SK-N-SH treated with all-trans-retinoic acid at 6 μM for 48 hours (cell line): ENCODE data around the gene ID4.

Experiments
- CSDC2 ChIP-seq: fragments of 250-450 bp; sonication (Bioruptor Pico); IDR thresholded peaks from 2 replicates; pipeline ENCODE4 v1.5.0; 2020; ENCODE audit warnings: mild to moderate bottlenecking, moderate library complexity
- GLIS3 ChIP-seq: fragments of 250-450 bp; sonication (Bioruptor Pico); IDR thresholded peaks from 2 replicates; pipeline ENCODE4 v1.5.0; 2020; ENCODE audit warnings: mild to moderate bottlenecking, moderate library complexity
- ISL1 ChIP-seq: fragments of 250-450 bp; sonication (Bioruptor Pico); IDR thresholded peaks from 2 replicates; pipeline ENCODE4 v2.1.2; 2022; ENCODE audit warnings: mild to moderate bottlenecking, moderate library complexity
- RARB ChIP-seq: fragments of 250-450 bp; sonication (Bioruptor Pico); IDR thresholded peaks from 2 replicates; pipeline ENCODE4 v1.8.0; 2021; ENCODE audit warnings: mild to moderate bottlenecking, moderate library complexity
- TCF4 ChIP-seq: fragments of 250-450 bp; sonication (Bioruptor Pico); IDR thresholded peaks from 2 replicates; pipeline ENCODE4 v1.8.0; 2021; ENCODE audit warnings: mild to moderate bottlenecking, moderate library complexity, borderline replicate concordance
- TF ChIP-seq, protein P1 (sequence below): fragments of 250-450 bp; sonication (Bioruptor Pico); IDR thresholded peaks from 2 replicates; pipeline ENCODE4 v1.8.0; 2020; ENCODE audit warnings: mild to moderate bottlenecking, moderate library complexity, borderline replicate concordance
- TF ChIP-seq, protein P2 (sequence below): fragments of 250-450 bp; sonication (Bioruptor Pico); IDR thresholded peaks from 2 replicates; pipeline ENCODE4 v1.5.0; 2020; ENCODE audit warnings: mild to moderate bottlenecking, moderate library complexity

DNA sequence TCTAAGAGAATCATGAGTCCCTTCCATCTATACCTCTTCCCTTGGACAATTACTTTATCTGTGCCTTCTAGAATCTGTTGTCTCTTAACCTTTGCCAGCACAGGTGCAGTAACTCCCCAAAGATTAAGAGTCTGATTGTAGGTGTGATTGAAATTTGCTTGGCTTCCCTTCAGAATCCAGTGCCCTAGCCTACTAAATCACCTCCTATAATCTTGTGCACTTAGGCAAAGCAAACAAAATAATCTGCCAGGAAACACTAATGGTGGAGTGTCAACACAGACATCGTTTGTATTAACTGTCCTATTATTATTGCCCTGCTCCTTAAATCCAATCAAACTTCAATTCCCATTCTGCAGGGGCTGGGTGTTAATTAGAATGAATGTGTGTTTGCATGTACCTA lies 28.0 kb downstream of the ID4 start:
- TF ChIP-seq RARB: no peak
- no peak for TF ChIP-seq GLIS3
- TF ChIP-seq, protein P1, sequence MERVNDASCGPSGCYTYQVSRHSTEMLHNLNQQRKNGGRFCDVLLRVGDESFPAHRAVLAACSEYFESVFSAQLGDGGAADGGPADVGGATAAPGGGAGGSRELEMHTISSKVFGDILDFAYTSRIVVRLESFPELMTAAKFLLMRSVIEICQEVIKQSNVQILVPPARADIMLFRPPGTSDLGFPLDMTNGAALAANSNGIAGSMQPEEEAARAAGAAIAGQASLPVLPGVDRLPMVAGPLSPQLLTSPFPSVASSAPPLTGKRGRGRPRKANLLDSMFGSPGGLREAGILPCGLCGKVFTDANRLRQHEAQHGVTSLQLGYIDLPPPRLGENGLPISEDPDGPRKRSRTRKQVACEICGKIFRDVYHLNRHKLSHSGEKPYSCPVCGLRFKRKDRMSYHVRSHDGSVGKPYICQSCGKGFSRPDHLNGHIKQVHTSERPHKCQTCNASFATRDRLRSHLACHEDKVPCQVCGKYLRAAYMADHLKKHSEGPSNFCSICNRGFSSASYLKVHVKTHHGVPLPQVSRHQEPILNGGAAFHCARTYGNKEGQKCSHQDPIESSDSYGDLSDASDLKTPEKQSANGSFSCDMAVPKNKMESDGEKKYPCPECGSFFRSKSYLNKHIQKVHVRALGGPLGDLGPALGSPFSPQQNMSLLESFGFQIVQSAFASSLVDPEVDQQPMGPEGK (CRISPR knock-in tag): no peak
- no peak for TF ChIP-seq ISL1 (CRISPR knock-in tag)
- no peak for TF ChIP-seq TCF4 (CRISPR knock-in tag)
- no peak for TF ChIP-seq CSDC2 (CRISPR knock-in tag)
- TF ChIP-seq, protein P2, sequence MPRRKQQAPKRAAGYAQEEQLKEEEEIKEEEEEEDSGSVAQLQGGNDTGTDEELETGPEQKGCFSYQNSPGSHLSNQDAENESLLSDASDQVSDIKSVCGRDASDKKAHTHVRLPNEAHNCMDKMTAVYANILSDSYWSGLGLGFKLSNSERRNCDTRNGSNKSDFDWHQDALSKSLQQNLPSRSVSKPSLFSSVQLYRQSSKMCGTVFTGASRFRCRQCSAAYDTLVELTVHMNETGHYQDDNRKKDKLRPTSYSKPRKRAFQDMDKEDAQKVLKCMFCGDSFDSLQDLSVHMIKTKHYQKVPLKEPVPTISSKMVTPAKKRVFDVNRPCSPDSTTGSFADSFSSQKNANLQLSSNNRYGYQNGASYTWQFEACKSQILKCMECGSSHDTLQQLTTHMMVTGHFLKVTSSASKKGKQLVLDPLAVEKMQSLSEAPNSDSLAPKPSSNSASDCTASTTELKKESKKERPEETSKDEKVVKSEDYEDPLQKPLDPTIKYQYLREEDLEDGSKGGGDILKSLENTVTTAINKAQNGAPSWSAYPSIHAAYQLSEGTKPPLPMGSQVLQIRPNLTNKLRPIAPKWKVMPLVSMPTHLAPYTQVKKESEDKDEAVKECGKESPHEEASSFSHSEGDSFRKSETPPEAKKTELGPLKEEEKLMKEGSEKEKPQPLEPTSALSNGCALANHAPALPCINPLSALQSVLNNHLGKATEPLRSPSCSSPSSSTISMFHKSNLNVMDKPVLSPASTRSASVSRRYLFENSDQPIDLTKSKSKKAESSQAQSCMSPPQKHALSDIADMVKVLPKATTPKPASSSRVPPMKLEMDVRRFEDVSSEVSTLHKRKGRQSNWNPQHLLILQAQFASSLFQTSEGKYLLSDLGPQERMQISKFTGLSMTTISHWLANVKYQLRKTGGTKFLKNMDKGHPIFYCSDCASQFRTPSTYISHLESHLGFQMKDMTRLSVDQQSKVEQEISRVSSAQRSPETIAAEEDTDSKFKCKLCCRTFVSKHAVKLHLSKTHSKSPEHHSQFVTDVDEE: no peak
